SK-N-SH (cell line): ENCODE results near the gene SUMO2.
A peak's percentile ranks its signal among the peaks of the same experiment; 100 is the strongest.

Experiments used
- CTCF ChIP-seq: fragments of 200-600 bp; sonication (generic); IDR thresholded peaks from 2 replicates; pipeline ENCODE4 v1.6.1; 2017; ENCODE audit warnings: antibody characterized with exemption, mild to moderate bottlenecking, moderate library complexity
- EZH2phosphoT487 ChIP-seq: fragments of 200-600 bp; sonication (generic); IDR thresholded peaks from 2 replicates; pipeline ENCODE4 v1.6.1; 2017; ENCODE audit warnings: low read depth, mixed run types, mild to moderate bottlenecking, antibody characterized with exemption, moderate library complexity, borderline replicate concordance
- FOXJ3 ChIP-seq: sonication (generic); formaldehyde crosslinking; IDR thresholded peaks from 2 replicates; pipeline ENCODE4 v1.5.1; 2020; ENCODE audit warnings: mild to moderate bottlenecking, missing genetic modification reagents
- GABPA ChIP-seq: IDR thresholded peaks from 2 replicates; pipeline ENCODE4 v1.4.0; 2012; ENCODE audit warnings: low read depth, mild to moderate bottlenecking
- MAX ChIP-seq: IDR thresholded peaks from 2 replicates; pipeline ENCODE4 v1.4.0; 2012; ENCODE audit warnings: low read depth
- MXI1 ChIP-seq: IDR thresholded peaks from 2 replicates; pipeline ENCODE4 v1.6.1; 2012; ENCODE audit warnings: mild to moderate bottlenecking, low read depth, low read length, improper control_type of control experiment
- REST ChIP-seq: IDR thresholded peaks from 2 replicates; pipeline ENCODE4 v1.6.1; 2012; ENCODE audit warnings: mild to moderate bottlenecking, low read depth, low read length, moderate library complexity
- TAF1 ChIP-seq: IDR thresholded peaks from 2 replicates; pipeline ENCODE4 v1.6.1; 2012; ENCODE audit warnings: low read depth, mild to moderate bottlenecking, low read length, moderate library complexity, borderline replicate concordance
- USF1 ChIP-seq: IDR thresholded peaks from 2 replicates; pipeline ENCODE4 v1.4.0; 2012; ENCODE audit warnings: low read depth, borderline replicate concordance
- USF2 ChIP-seq: fragments of 150-350 bp; IDR thresholded peaks from 2 replicates; pipeline ENCODE4 v1.6.1; 2017; ENCODE audit warnings: antibody characterized with exemption, low read length, low read depth, borderline replicate concordance

- TF ChIP-seq FOXJ3 (no peak), CTCF (peak; percentile 17; the same call in 1 of the 2 replicates), USF1 (no peak), EZH2phosphoT487 (no peak), MXI1 (no peak), REST (no peak), TAF1 (no peak; the same call in 1 of the 2 replicates), MAX (peak; percentile 7; the same call in 1 of the 2 replicates), USF2 (no peak), GABPA (no peak)
Measured at GRCh38 chr17:75182319-75182568, 515 bp downstream of the SUMO2 start.
